Ovary (tissue), 3 donors: Measurements from ENCODE around the gene CCDC7.

Experiments
- CTCF ChIP-seq, 3 donors: fragments of 450-650 bp in 2 of 3; fragments of 200-600 bp in 1 of 3; IDR thresholded peaks; one replicate each; pipeline versions ENCODE4 v1.5.1 to v1.8.0; 2016 to 2022; ENCODE audit warnings: antibody characterized with exemption in 3 of 3, mild to moderate bottlenecking in 1 of 3
- EP300 ChIP-seq: sonication (generic); formaldehyde crosslinking; IDR thresholded peaks from one replicate; pipeline ENCODE4 v1.6.1; 2017; ENCODE audit warnings: antibody characterized with exemption
- donor health status: DM: no; HTN: no; CAD: no.

GRCh38 chr10:32402499-32402898 is 43.4 kb upstream of the CCDC7 start:
- no peak for TF ChIP-seq EP300
- no peak for TF ChIP-seq CTCF (IDR thresholded peaks at IDR 0.05)
